Right lobe of liver (tissue), 6 donors: ENCODE results near the gene CTRB1. TPM values are rescaled to one million over a fixed set of nuclear protein-coding genes. Genes with fewer than 3 reads are reported as not detected.

Experiments
- ATAC-seq, 4 donors: fragments of 200-7000 bp; cut with Tn5 transposase; one replicate each; pipeline ENCODE4 v1.9.1; 2020; ENCODE audit warnings: mild to moderate bottlenecking in 4 of 4, moderate library complexity in 4 of 4
- DNase-seq, 3 donors: peaks; one replicate each; pipeline ENCODE4 v3.0.0-alpha.2; 2020
- H3K27ac ChIP-seq, 3 donors: fragments of 200-600 bp; one replicate each; pipeline ENCODE4 v1.8.0; 2022
- H3K27me3 ChIP-seq, 2 donors: fragments of 200-600 bp; one replicate each; pipeline ENCODE4 v1.8.0; 2022
- H3K36me3 ChIP-seq, 4 donors: fragments of 200-600 bp; sonication (generic) in 1 of 4; one replicate each; pipeline versions ENCODE4 v1.5.1 to v1.8.0; 2017 to 2022; ENCODE audit warnings: control low read depth in 1 of 4
- H3K4me1 ChIP-seq, 4 donors: fragments of 200-600 bp; sonication (generic) in 1 of 4; one replicate each; pipeline versions ENCODE4 v1.5.1 to v1.8.0; 2017 to 2022; ENCODE audit warnings: control low read depth in 1 of 4
- H3K4me3 ChIP-seq, 3 donors: fragments of 200-600 bp; one replicate each; pipeline ENCODE4 v1.8.0; 2022
- H3K9me3 ChIP-seq, 4 donors: fragments of 200-600 bp; sonication (generic) in 1 of 4; one replicate each; pipeline versions ENCODE4 v1.5.1 to v1.8.0; 2017 to 2022; ENCODE audit warnings: control low read depth in 1 of 4
- CTCF ChIP-seq, 4 donors: fragments of 200-600 bp in 3 of 4; fragments of 450-650 bp in 1 of 4; IDR thresholded peaks; one replicate each; pipeline versions ENCODE4 v1.5.1 to v1.8.0; 2016 to 2022; ENCODE audit warnings: antibody characterized with exemption in 4 of 4, mild to moderate bottlenecking in 2 of 4
- POLR2A ChIP-seq: fragments of 450-650 bp; IDR thresholded peaks from one replicate; pipeline ENCODE4 v1.6.1; 2017; ENCODE audit warnings: antibody characterized with exemption, mild to moderate bottlenecking
- WGBS: methylation state at CpG from one replicate; pipeline ENCODE4 v1.1.6; 2018; ENCODE audit warnings: low coverage, low lambda C conversion rate; ENCODE audit not compliant: insufficient coverage; ENCODE audit errors: missing lambda C conversion rate; 5-methylcytosine and 5-hydroxymethylcytosine counted together
- intact Hi-C, 2 donors: fragments of 100-400 bp; cut with DNase I; formaldehyde crosslinking; loops; one replicate each; pipeline versions ENCODE4 v1.11.2 to v1.14.1; 2022
- total RNA-seq, 6 experiments: library from RNA; depleted of rRNA in 2 of 6; stranded (reverse); fragments of >200 nt in 2 of 6; fragmentation: NEBNext Ultra II Directional in 3 of 6; extraction: Animal tissue kit (Norgen Biotek cat#: 25700) in 3 of 6; gene quantifications; one replicate each; pipeline versions ENCODE4 v1.1.0 to v1.2.4, GENCODE V29; 2016 to 2023
- donor health status: DM: no; HTN: yes; CAD: no.
- donor health status: DM: no; HTN: no; CAD: no.
- donor health status: DM: no; HTN: no; CAD: no.
- donor health status: DM: no; HTN: yes; CAD: no.
- donor health status: DM: no; HTN: yes; CAD: no.

CTRB1 gene
- total RNA-seq, 6 experiments from 2014 or later = not detected

- H3K36me3 ChIP-seq = peaks cover 0 to 26% (median 11%) of the 10 kb centered on the region in 4 donors
- no peak for ATAC-seq
- no peaks in the 10 kb centered on the region for H3K9me3 ChIP-seq
- H3K4me1 ChIP-seq = no peaks in the 10 kb centered on the region
- WGBS = 92% methylated on average over 4 of the region's 17 CpGs
- no peak overlapping the region for H3K27ac ChIP-seq
- no peak for TF ChIP-seq CTCF (IDR thresholded peaks at IDR 0.05)
- TF ChIP-seq POLR2A = no peak
- no peaks in the 10 kb centered on the region for H3K27me3 ChIP-seq
- DNase-seq = no peak
- intact Hi-C loops = no loop called here
- H3K4me3 ChIP-seq = no peak overlapping the region
These were observed 9.6 kb downstream of the CTRB1 start for GRCh38 chr16:75228143-75228976.

GRCh38 chr16:75229172-75230031 lies 10.6 kb downstream of the CTRB1 start:
- DNase-seq = peak in 1 of 3 donors; percentile 44
- Histone ChIP-seq H3K36me3 (peaks cover 0 to 26% (median 12%) of the 10 kb centered on the region in 4 donors), H3K4me1 (no peaks in the 10 kb centered on the region), H3K4me3 (no peak overlapping the region), H3K27me3 (no peaks in the 10 kb centered on the region), H3K27ac (no peak overlapping the region), H3K9me3 (no peaks in the 10 kb centered on the region)
- WGBS = 85% methylated on average over 9 of the region's 48 CpGs
- intact Hi-C loops = loop anchor here (5.0 to 10.0 kb wide), 2 partner anchors 155 to 158 kb away; no protein-coding TSS in a partner anchor
- ATAC-seq = no peak
- TF ChIP-seq CTCF (IDR thresholded peaks at IDR 0.05) (no peak), POLR2A (no peak)

GRCh38 chr16:75230471-75231110 lies 11.8 kb downstream of the CTRB1 start:
- DNase-seq (no peak), ATAC-seq (no peak)
- Histone ChIP-seq H3K27me3 (no peaks in the 10 kb centered on the region), H3K36me3 (peaks cover 0 to 26% (median 12%) of the 10 kb centered on the region in 4 donors), H3K27ac (no peak overlapping the region), H3K4me3 (no peak overlapping the region), H3K9me3 (no peaks in the 10 kb centered on the region), H3K4me1 (no peaks in the 10 kb centered on the region)
- intact Hi-C loops = loop anchor here (5.0 to 10.0 kb wide), 2 partner anchors 154 to 157 kb away; no protein-coding TSS in a partner anchor
- TF ChIP-seq CTCF (IDR thresholded peaks at IDR 0.05) (no peak), POLR2A (no peak)
- 82% methylated on average over 8 of the region's 9 CpGs for WGBS

GRCh38 chr16:75231570-75231969 lies 12.8 kb downstream of the CTRB1 start:
- ATAC-seq (no peak), DNase-seq (no peak)
- Histone ChIP-seq H3K4me3 (no peak overlapping the region), H3K27ac (no peak overlapping the region), H3K27me3 (no peaks in the 10 kb centered on the region), H3K36me3 (peaks cover 0 to 26% (median 12%) of the 10 kb centered on the region in 4 donors), H3K4me1 (no peaks in the 10 kb centered on the region), H3K9me3 (no peaks in the 10 kb centered on the region)
- 95% methylated on average over 9 of the region's 11 CpGs for WGBS
- intact Hi-C loops = loop anchor here (5.0 to 10.0 kb wide), 2 partner anchors 153 to 156 kb away; no protein-coding TSS in a partner anchor
- TF ChIP-seq CTCF (IDR thresholded peaks at IDR 0.05) (no peak), POLR2A (no peak)
